Transverse colon (tissue), 4 donors: ENCODE results near the gene TMPRSS2. TPM values are rescaled to one million over a fixed set of nuclear protein-coding genes. Genes with fewer than 3 reads are reported as not detected.

ENCODE experiments used
- DNase-seq: peaks from one replicate; pipeline ENCODE4 v3.0.0-alpha.2; 2019
- H3K27ac ChIP-seq, 4 donors: fragments of 200-600 bp; sonication (generic); 2 replicates each; pipeline ENCODE4 v1.5.1; 2016 to 2018; ENCODE audit warnings: inconsistent platforms in 4 of 4
- H3K27me3 ChIP-seq: fragments of 200-600 bp; sonication (generic); 2 replicates; pipeline ENCODE4 v1.5.1; 2017; ENCODE audit warnings: inconsistent platforms
- H3K36me3 ChIP-seq, 4 donors: fragments of 200-600 bp; sonication (generic); 2 replicates each; pipeline ENCODE4 v1.5.1; 2017 to 2019; ENCODE audit warnings: inconsistent platforms in 4 of 4
- H3K4me1 ChIP-seq, 4 donors: fragments of 200-600 bp; sonication (generic); 2 replicates each; pipeline ENCODE4 v1.5.1; 2017 to 2020; ENCODE audit warnings: inconsistent platforms in 4 of 4
- H3K4me3 ChIP-seq, 4 donors: fragments of 200-600 bp; sonication (generic); 1 replicate in 1 of 4; 2 replicates in 3 of 4; pipeline versions ENCODE4 v1.5.1 to v1.6.1; 2017 to 2019; ENCODE audit warnings: inconsistent platforms in 4 of 4
- H3K9me3 ChIP-seq, 2 donors: fragments of 200-600 bp; sonication (generic); 2 replicates each; pipeline ENCODE4 v1.5.1; 2017 to 2019; ENCODE audit warnings: inconsistent platforms in 2 of 2
- CTCF ChIP-seq, 5 experiments: fragments of 200-600 bp in 3 of 5; fragments of 450-650 bp in 2 of 5; sonication (generic) in 3 of 5; IDR thresholded peaks; 1 replicate in 2 of 5; 2 replicates in 3 of 5; pipeline ENCODE4 v1.5.1; 2016 to 2017; ENCODE audit warnings: antibody characterized with exemption in 5 of 5, inconsistent platforms in 3 of 5, mild to moderate bottlenecking in 2 of 5, moderate library complexity in 1 of 5
- EP300 ChIP-seq: sonication (generic); formaldehyde crosslinking; IDR thresholded peaks from one replicate; pipeline ENCODE4 v1.6.1; 2017; ENCODE audit warnings: antibody characterized with exemption, low read depth
- POLR2A ChIP-seq: fragments of 450-650 bp; IDR thresholded peaks from one replicate; pipeline ENCODE4 v1.6.1; 2016; ENCODE audit warnings: antibody characterized with exemption, mild to moderate bottlenecking, moderate library complexity
- POLR2AphosphoS5 ChIP-seq, 3 donors: sonication (generic); formaldehyde crosslinking; IDR thresholded peaks; one replicate each; pipeline ENCODE4 v1.6.1; 2016; ENCODE audit warnings: antibody characterized with exemption in 3 of 3
- WGBS, 2 donors: methylation state at CpG; one replicate each; pipeline ENCODE4 v1.1.5; 2018; ENCODE audit warnings: low coverage in 1 of 2; 5-methylcytosine and 5-hydroxymethylcytosine counted together
- in situ Hi-C, 4 donors: fragments of 200-750 bp; cut with MboI; loops; one replicate each; pipeline versions ENCODE4 v1.15.0 to v1.15.1; 2017; ENCODE audit warnings: low sequenced_read_pairs in 3 of 4, low pct_ligation_motif_present in 1 of 4, low pct_unique_long_range_greater_than_20kb in 1 of 4
- intact Hi-C: fragments of 100-400 bp; cut with DNase I; formaldehyde crosslinking; loops from one replicate; pipeline ENCODE4 v1.15.1; 2023; ENCODE audit warnings: low total_unique reads
- total RNA-seq, 4 donors: library from RNA; depleted of rRNA; stranded (reverse); fragments of >200 nt; gene quantifications; one replicate each; pipeline ENCODE4 v1.1.0, GENCODE V29; 2016

The TMPRSS2 gene
- total RNA-seq, 4 donors from 2014 or later, result 65.3 to 557 (median 485) TPM

GRCh38 chr21:41500931-41501381 lies 7.0 kb downstream of the TMPRSS2 start:
- intact Hi-C loops, result no loop called here
- DNase-seq, result peak; percentile 75
- Histone ChIP-seq H3K4me3 (peak overlapping the region in 1 of 4 donors; percentile 29), H3K9me3 (no peaks in the 10 kb centered on the region), H3K4me1 (peaks cover 0 to 70% (median 36%) of the 10 kb centered on the region in 4 donors), H3K27me3 (peaks cover under 1% of the 10 kb centered on the region), H3K27ac (peak overlapping the region; percentile 87 to 94 (median 92)), H3K36me3 (no peaks in the 10 kb centered on the region)
- 26 to 37% methylated on average over 3 to 9 of the region's 9 CpGs for WGBS, 2 donors
- TF ChIP-seq EP300 (peak; percentile 45), POLR2A (no peak), POLR2AphosphoS5 (IDR thresholded peaks at IDR 0.05) (peak in 2 of 3 donors; percentile 61 to 63), CTCF (IDR thresholded peaks at IDR 0.05) (no peak)
- in situ Hi-C loops, result no loop called here

GRCh38 chr21:41500363-41500762 lies 7.6 kb downstream of the TMPRSS2 start:
- in situ Hi-C loops, result no loop called here
- TF ChIP-seq POLR2A (no peak), POLR2AphosphoS5 (IDR thresholded peaks at IDR 0.05) (peak in 1 of 3 donors; percentile 34)
- Histone ChIP-seq H3K27ac (peak overlapping the region; percentile 87 to 94 (median 92)), H3K4me1 (peaks cover 0 to 70% (median 36%) of the 10 kb centered on the region in 4 donors), H3K4me3 (peak overlapping the region in 1 of 4 donors; percentile 29), H3K27me3 (no peaks in the 10 kb centered on the region), H3K36me3 (no peaks in the 10 kb centered on the region), H3K9me3 (no peaks in the 10 kb centered on the region)
- intact Hi-C loops, result no loop called here
- DNase-seq, result no peak
- 51 to 63% methylated on average over 5 to 6 of the region's 6 CpGs for WGBS, 2 donors

- no peaks in the 10 kb centered on the region for H3K27me3 ChIP-seq
- WGBS, 2 donors, result 60 to 90% methylated on average over 2 of the region's 2 CpGs
- peak overlapping the region in 1 of 4 donors; percentile 16 for H3K4me3 ChIP-seq
- TF ChIP-seq CTCF (IDR thresholded peaks at IDR 0.05) (no peak), POLR2AphosphoS5 (IDR thresholded peaks at IDR 0.05) (no peak), EP300 (no peak), POLR2A (no peak)
- intact Hi-C loops (no loop called here), in situ Hi-C loops (no loop called here)
- no peaks in the 10 kb centered on the region for H3K36me3 ChIP-seq
- H3K9me3 ChIP-seq, result no peaks in the 10 kb centered on the region
- peaks cover 0 to 70% (median 36%) of the 10 kb centered on the region in 4 donors for H3K4me1 ChIP-seq
- no peak for DNase-seq
- peak overlapping the region; percentile 87 to 94 (median 92) for H3K27ac ChIP-seq
Observed at GRCh38 chr21:41499920-41500319, 8.0 kb downstream of the TMPRSS2 start.

GRCh38 chr21:41497788-41498187 lies 10.2 kb downstream of the TMPRSS2 start:
- intact Hi-C loops (no loop called here), in situ Hi-C loops (no loop called here)
- Histone ChIP-seq H3K4me1 (peaks cover 0 to 51% (median 32%) of the 10 kb centered on the region in 4 donors), H3K36me3 (peaks cover 0 to 10% (median 4%) of the 10 kb centered on the region in 4 donors), H3K9me3 (no peaks in the 10 kb centered on the region), H3K4me3 (no peak overlapping the region), H3K27me3 (no peaks in the 10 kb centered on the region), H3K27ac (peak overlapping the region in 2 of 4 donors; percentile 92 to 94)
- TF ChIP-seq EP300 (no peak), POLR2AphosphoS5 (IDR thresholded peaks at IDR 0.05) (peak in 1 of 3 donors; percentile 17), POLR2A (no peak)
- DNase-seq, result no peak
- 38 to 76% methylated on average over 1 to 8 of the region's 8 CpGs for WGBS, 2 donors

GRCh38 chr21:41497008-41497407 lies 10.9 kb downstream of the TMPRSS2 start:
- 73% methylated on average over 6 of the region's 6 CpGs; no CpG with 5 or more reads in 1 of the 2 donors for WGBS, 2 donors
- Histone ChIP-seq H3K27me3 (no peaks in the 10 kb centered on the region), H3K9me3 (no peaks in the 10 kb centered on the region), H3K4me3 (no peak overlapping the region), H3K4me1 (peaks cover 0 to 44% (median 27%) of the 10 kb centered on the region in 4 donors), H3K27ac (no peak overlapping the region), H3K36me3 (peaks cover 0 to 10% (median 4%) of the 10 kb centered on the region in 4 donors)
- peak in 1 of 3 donors; percentile 35 for TF ChIP-seq POLR2AphosphoS5 (IDR thresholded peaks at IDR 0.05)
- no peak for TF ChIP-seq CTCF (IDR thresholded peaks at IDR 0.05)
- TF ChIP-seq POLR2A, result no peak
- intact Hi-C loops (no loop called here), in situ Hi-C loops (no loop called here)
- no peak for DNase-seq
